ENCODE data around the gene MYH15. TPM values are rescaled to one million over a fixed set of nuclear protein-coding genes. Genes with fewer than 3 reads are reported as not detected.

The MYH15 gene
- total RNA-seq, 4 donors from 2014 or later, result 0.10 to 0.27 (median 0.13) TPM; not detected in 1

GRCh38 chr3:108546247-108546646, 35.9 kb upstream of the MYH15 start:
- Histone ChIP-seq H3K36me3 (no peaks in the 10 kb centered on the region), H3K27me3 (no peaks in the 10 kb centered on the region), H3K4me3 (peak overlapping the region in 3 of 4 donors; percentile 3 to 7 (median 5)), H3K4me1 (peaks cover 0 to 7% of the 10 kb centered on the region in 2 donors), H3K27ac (no peak overlapping the region), H3K9me3 (no peaks in the 10 kb centered on the region)
- in situ Hi-C loops (cut with MboI; ENCODE audit: low sequenced_read_pairs in 4 of 4), result no loop called here
- TF ChIP-seq CTCF (IDR thresholded peaks at IDR 0.05 in 4 of 5, conservative IDR thresholded peaks at IDR 0.05 in 1 of 5) (no peak), POLR2A (IDR thresholded peaks at IDR 0.05) (no peak)
- intact Hi-C loops (cut with DNase I; ENCODE audit: low total_unique reads), result no loop called here
- DNase-seq, result no peak
- no peak for ATAC-seq

GRCh38 chr3:108538083-108538482, 27.7 kb upstream of the MYH15 start:
- H3K27me3 ChIP-seq, result no peaks in the 10 kb centered on the region
- ATAC-seq (no peak), DNase-seq (no peak)
- in situ Hi-C loops (cut with MboI; ENCODE audit: low sequenced_read_pairs in 4 of 4) (no loop called here), intact Hi-C loops (cut with DNase I; ENCODE audit: low total_unique reads) (no loop called here)
- no peaks in the 10 kb centered on the region for H3K4me1 ChIP-seq
- H3K9me3 ChIP-seq, result no peaks in the 10 kb centered on the region
- H3K27ac ChIP-seq, result no peak overlapping the region
- H3K4me3 ChIP-seq, result no peak overlapping the region
- no peaks in the 10 kb centered on the region for H3K36me3 ChIP-seq
- TF ChIP-seq POLR2A (IDR thresholded peaks at IDR 0.05), result no peak
- no peak for TF ChIP-seq CTCF (IDR thresholded peaks at IDR 0.05 in 4 of 5, conservative IDR thresholded peaks at IDR 0.05 in 1 of 5)

GRCh38 chr3:108528459-108529252, 18.3 kb upstream of the MYH15 start:
- in situ Hi-C loops (cut with MboI; ENCODE audit: low sequenced_read_pairs in 4 of 4), result no loop called here
- ATAC-seq, result peak; percentile 49 to 79

GRCh38 chr3:108527817-108528216, 17.4 kb upstream of the MYH15 start:
- no peak for DNase-seq
- no peak overlapping the region for H3K4me3 ChIP-seq
- H3K27ac ChIP-seq, result peak overlapping the region in 1 of 4 donors; percentile 15
- no peak for ATAC-seq
- H3K9me3 ChIP-seq, result no peaks in the 10 kb centered on the region
- H3K4me1 ChIP-seq, result peaks cover 18 to 36% of the 10 kb centered on the region in 2 donors
- H3K27me3 ChIP-seq, result no peaks in the 10 kb centered on the region
- in situ Hi-C loops (cut with MboI; ENCODE audit: low sequenced_read_pairs in 4 of 4) (no loop called here), intact Hi-C loops (cut with DNase I; ENCODE audit: low total_unique reads) (no loop called here)
- H3K36me3 ChIP-seq, result no peaks in the 10 kb centered on the region
- no peak for TF ChIP-seq POLR2A (IDR thresholded peaks at IDR 0.05)
- TF ChIP-seq CTCF (IDR thresholded peaks at IDR 0.05 in 4 of 5, conservative IDR thresholded peaks at IDR 0.05 in 1 of 5), result no peak

More at GRCh38 chr3:108528459-108529252, 18.3 kb upstream of the MYH15 start:
- H3K27me3 ChIP-seq, result no peaks in the 10 kb centered on the region
- peaks cover 18 to 36% of the 10 kb centered on the region in 2 donors for H3K4me1 ChIP-seq
- H3K9me3 ChIP-seq, result no peaks in the 10 kb centered on the region
- intact Hi-C loops (cut with DNase I; ENCODE audit: low total_unique reads), result no loop called here
- DNase-seq, result no peak
- no peaks in the 10 kb centered on the region for H3K36me3 ChIP-seq
- no peak overlapping the region for H3K4me3 ChIP-seq
- peak overlapping the region; percentile 26 to 67 (median 36) for H3K27ac ChIP-seq
- TF ChIP-seq CTCF (IDR thresholded peaks at IDR 0.05 in 4 of 5, conservative IDR thresholded peaks at IDR 0.05 in 1 of 5), result no peak
- TF ChIP-seq POLR2A (IDR thresholded peaks at IDR 0.05), result no peak

Data from gastrocnemius medialis (tissue), 4 donors.